Skin of body (tissue), 2 donors: Measurements from ENCODE around the gene SLFN11. TPM values are rescaled to one million over a fixed set of nuclear protein-coding genes. Genes with fewer than 3 reads are reported as not detected.
"Not testable (repeated sequence)": the region's sequence is repeated elsewhere in the genome, so short reads cannot be mapped to it uniquely, and the experiment has no call there.

Experiments used
- DNase-seq: peaks from one replicate; lab custom pipeline; 2025; lab: John Stamatoyannopoulos, UW
- total RNA-seq: library from RNA; depleted of rRNA; stranded (reverse); fragments of >200 nt; gene quantifications from one replicate; pipeline ENCODE4 v1.2.3, GENCODE V29; 2014

SLFN11 gene
- total RNA-seq: 27.9 TPM

GRCh38 chr17:35373534-35373983, at the start of gene SLFN11:
Gene SLFN11 (minus strand): TSS chr17:35373621. CDS start chr17:35363807, 9,814 bp downstream.
- DNase-seq: peak; percentile 81

- not testable (repeated sequence) for DNase-seq
Measured at GRCh38 chr17:35421069-35421468, 47.6 kb upstream of the SLFN11 start.

GRCh38 chr17:35416659-35417058, 43.2 kb upstream of the SLFN11 start:
- no peak for DNase-seq

GRCh38 chr17:35414707-35415106, 41.3 kb upstream of the SLFN11 start:
- DNase-seq: not testable (repeated sequence)

GRCh38 chr17:35414247-35414646, 40.8 kb upstream of the SLFN11 start:
- no peak for DNase-seq

- no peak for DNase-seq
Measured at GRCh38 chr17:35407531-35407930, 34.1 kb upstream of the SLFN11 start.

- DNase-seq: no peak
Measured at GRCh38 chr17:35406568-35406967, 33.1 kb upstream of the SLFN11 start.

- DNase-seq: no peak
Measured at GRCh38 chr17:35404360-35404759, 30.9 kb upstream of the SLFN11 start.

GRCh38 chr17:35393783-35394182, 20.4 kb upstream of the SLFN11 start:
- DNase-seq: not testable (repeated sequence)

GRCh38 chr17:35390663-35391062, 17.2 kb upstream of the SLFN11 start:
- DNase-seq: no peak

- DNase-seq: no peak
Measured at GRCh38 chr17:35390156-35390555, 16.7 kb upstream of the SLFN11 start.

GRCh38 chr17:35387496-35387895, 14.1 kb upstream of the SLFN11 start:
- DNase-seq: no peak

- DNase-seq: no peak
Measured at GRCh38 chr17:35377706-35378105, 4.3 kb upstream of the SLFN11 start.

GRCh38 chr17:35377068-35377467, 3.6 kb upstream of the SLFN11 start:
- DNase-seq: no peak

GRCh38 chr17:35376245-35376644, 2.8 kb upstream of the SLFN11 start:
- DNase-seq: no peak

GRCh38 chr17:35374766-35375344, 1.4 kb upstream of the SLFN11 start:
- no peak for DNase-seq

- DNase-seq: peak; percentile 49
Measured at GRCh38 chr17:35373984-35374765, 754 bp upstream of the SLFN11 start.

GRCh38 chr17:35372846-35373533, 431 bp downstream of the SLFN11 start:
- peak; percentile 36 for DNase-seq

GRCh38 chr17:35371934-35372333, 1.5 kb downstream of the SLFN11 start:
- no peak for DNase-seq

GRCh38 chr17:35368081-35368830, 5.2 kb downstream of the SLFN11 start:
- DNase-seq: no peak

- no peak for DNase-seq
Measured at GRCh38 chr17:35361027-35361426, 12.4 kb downstream of the SLFN11 start.

GRCh38 chr17:35359398-35359797, 14.0 kb downstream of the SLFN11 start:
- DNase-seq: no peak
